Measurements from ENCODE around the gene APOL2. TPM values are rescaled to one million over a fixed set of nuclear protein-coding genes. Genes with fewer than 3 reads are reported as not detected.

APOL2 gene
- total RNA-seq, 1 experiment from 2014 or later: 10.0 TPM

DNA sequence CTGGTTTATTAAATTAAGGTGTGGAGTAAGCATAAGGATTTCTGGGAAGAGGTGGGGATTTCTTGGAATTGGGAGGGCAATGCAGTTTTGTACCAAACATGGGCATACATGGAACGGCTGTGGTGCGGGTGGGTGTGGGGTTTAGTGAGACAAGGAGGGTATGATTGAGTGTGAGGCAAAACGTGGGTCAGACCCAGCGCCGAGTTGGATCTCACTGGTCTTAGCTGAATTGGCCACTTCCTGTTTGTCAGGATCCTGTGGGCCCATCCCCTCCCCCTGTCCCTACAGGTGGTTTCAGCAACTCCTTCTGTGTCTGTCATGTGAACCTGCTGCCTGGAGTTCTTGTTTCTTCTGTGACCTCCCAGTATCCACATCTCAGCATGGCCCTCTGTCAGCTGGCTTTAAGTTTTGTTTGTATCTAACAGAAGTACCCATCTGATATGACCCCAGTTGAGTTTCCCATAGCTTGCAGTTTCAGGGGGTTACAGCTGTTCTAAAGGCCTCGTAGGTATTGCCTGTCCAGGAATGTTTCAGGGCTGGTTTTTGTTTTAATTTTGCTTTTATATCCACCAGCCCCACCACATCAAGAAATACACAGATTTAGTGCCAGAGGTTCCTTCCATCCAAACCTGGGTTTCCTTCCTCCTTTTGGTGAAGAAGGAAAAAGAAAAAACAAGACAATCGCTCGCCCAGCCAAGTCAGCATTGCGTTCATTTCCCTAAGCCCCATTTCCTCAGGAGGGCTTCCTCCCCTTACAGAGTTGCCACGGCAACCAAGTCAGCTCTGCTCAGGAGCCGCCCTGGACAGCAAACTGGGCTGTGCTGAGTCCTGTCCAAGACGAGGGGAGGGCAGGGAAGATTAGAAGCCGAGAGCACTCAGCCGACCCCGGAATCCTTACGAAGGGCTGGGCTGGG lies 19.6 kb upstream of the APOL2 start:
- no TSS peak for BruUV-seq (replicated peaks)
- CTCF ChIA-PET: no interaction called here

DNA sequence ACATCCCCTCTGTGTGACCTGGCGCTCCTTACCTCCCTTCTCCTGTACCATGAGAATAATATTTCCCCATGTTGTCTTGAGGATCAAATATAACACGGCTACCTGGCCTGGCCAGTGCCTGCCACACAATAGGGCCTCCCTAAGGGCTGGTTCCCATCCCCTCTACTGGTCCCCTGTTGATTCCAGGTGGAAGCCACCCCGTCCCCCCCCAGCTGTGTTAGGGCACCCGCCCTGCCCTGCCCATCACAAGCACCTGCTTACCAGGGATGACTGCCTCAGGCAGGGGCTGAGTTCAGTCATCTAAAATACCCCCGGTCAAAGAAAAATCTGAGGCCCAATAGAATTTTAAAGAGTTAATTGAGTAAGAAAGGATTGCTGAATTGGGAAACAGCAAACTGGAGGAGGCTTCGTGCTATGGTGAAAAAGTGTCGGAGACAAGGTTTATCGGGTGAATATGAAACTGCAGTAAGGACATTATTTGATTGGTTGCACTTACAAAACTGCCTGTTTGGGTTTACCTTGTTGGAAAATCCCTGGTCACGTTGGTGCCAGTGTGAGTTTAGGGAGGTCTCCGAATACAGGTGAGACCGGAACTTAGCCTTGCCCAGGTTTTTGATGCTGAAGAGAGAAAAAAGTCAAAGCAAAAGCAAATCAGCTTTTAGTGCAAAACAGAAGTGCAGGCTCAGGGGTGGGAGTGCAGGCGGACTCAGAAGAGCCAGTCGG lies 18.8 kb upstream of the APOL2 start:
- H3K27me3 ChIP-seq (replicated peaks; ENCODE audit: control insufficient read depth, insufficient read depth, low read length): no peaks in the 10 kb centered on the region
- no peak for TF ChIP-seq CTCF (IDR thresholded peaks at IDR 0.05; ENCODE audit: insufficient read depth in 1 of 2, low read depth in 1 of 2, low read length in 1 of 2, severe bottlenecking in 1 of 2, unreplicated experiment in 1 of 2)
- Mint-ChIP-seq H3K27me3 (ENCODE audit: insufficient read depth, unreplicated experiment) (peaks cover 3% of the 10 kb centered on the region), H3K4me3 (ENCODE audit: unreplicated experiment) (no peak overlapping the region), H3K4me1 (ENCODE audit: low read depth, unreplicated experiment) (no peaks in the 10 kb centered on the region), H3K36me3 (ENCODE audit: insufficient read depth, unreplicated experiment) (no peaks in the 10 kb centered on the region), H3K9me3 (ENCODE audit: unreplicated experiment) (no peaks in the 10 kb centered on the region), H3K27ac (ENCODE audit: unreplicated experiment) (no peak overlapping the region)
- POLR2A ChIA-PET: no interaction called here
- no peak for DNase-seq
- CTCF ChIA-PET: no interaction called here
- H3K9me3 ChIP-seq: no peaks in the 10 kb centered on the region
- intact Hi-C loops (cut with micrococcal nuclease; ENCODE audit: unreplicated experiment): no loop called here
- no peaks in the 10 kb centered on the region for H3K4me1 ChIP-seq
- H3K4me3 ChIP-seq (ENCODE audit: low read depth, low read length): no peak overlapping the region
- no peaks in the 10 kb centered on the region for H3K36me3 ChIP-seq (ENCODE audit: control insufficient read depth, insufficient read depth, low read length)
- no TSS peak for BruUV-seq (replicated peaks)

More for the DNA sequence above, 19.6 kb upstream of the APOL2 start:
- Mint-ChIP-seq H3K27ac (ENCODE audit: unreplicated experiment) (no peak overlapping the region), H3K36me3 (ENCODE audit: insufficient read depth, unreplicated experiment) (no peaks in the 10 kb centered on the region), H3K4me3 (ENCODE audit: unreplicated experiment) (no peak overlapping the region), H3K27me3 (ENCODE audit: insufficient read depth, unreplicated experiment) (peaks cover 3% of the 10 kb centered on the region), H3K9me3 (ENCODE audit: unreplicated experiment) (no peaks in the 10 kb centered on the region), H3K4me1 (ENCODE audit: low read depth, unreplicated experiment) (no peaks in the 10 kb centered on the region)
- H3K4me1 ChIP-seq: no peaks in the 10 kb centered on the region
- H3K36me3 ChIP-seq (ENCODE audit: control insufficient read depth, insufficient read depth, low read length): no peaks in the 10 kb centered on the region
- no peak for TF ChIP-seq CTCF (IDR thresholded peaks at IDR 0.05; ENCODE audit: insufficient read depth in 1 of 2, low read depth in 1 of 2, low read length in 1 of 2, severe bottlenecking in 1 of 2, unreplicated experiment in 1 of 2)
- no peaks in the 10 kb centered on the region for H3K27me3 ChIP-seq (replicated peaks; ENCODE audit: control insufficient read depth, insufficient read depth, low read length)
- DNase-seq: no peak
- H3K4me3 ChIP-seq (ENCODE audit: low read depth, low read length): no peak overlapping the region
- intact Hi-C loops (cut with micrococcal nuclease; ENCODE audit: unreplicated experiment): no loop called here
- POLR2A ChIA-PET: no interaction called here
- H3K9me3 ChIP-seq: no peaks in the 10 kb centered on the region

- TF ChIP-seq CTCF (IDR thresholded peaks at IDR 0.05; ENCODE audit: insufficient read depth in 1 of 2, low read depth in 1 of 2, low read length in 1 of 2, severe bottlenecking in 1 of 2, unreplicated experiment in 1 of 2): no peak
- intact Hi-C loops (cut with micrococcal nuclease; ENCODE audit: unreplicated experiment): no loop called here
- ChIA-PET CTCF (no interaction called here), POLR2A (no interaction called here)
- Histone ChIP-seq H3K4me1 (no peaks in the 10 kb centered on the region), H3K27me3 (replicated peaks; ENCODE audit: control insufficient read depth, insufficient read depth, low read length) (no peaks in the 10 kb centered on the region), H3K9me3 (no peaks in the 10 kb centered on the region), H3K4me3 (ENCODE audit: low read depth, low read length) (no peak overlapping the region), H3K36me3 (ENCODE audit: control insufficient read depth, insufficient read depth, low read length) (no peaks in the 10 kb centered on the region)
- Mint-ChIP-seq H3K27ac (ENCODE audit: unreplicated experiment) (no peak overlapping the region), H3K4me1 (ENCODE audit: low read depth, unreplicated experiment) (no peaks in the 10 kb centered on the region), H3K9me3 (ENCODE audit: unreplicated experiment) (no peaks in the 10 kb centered on the region), H3K36me3 (ENCODE audit: insufficient read depth, unreplicated experiment) (no peaks in the 10 kb centered on the region), H3K4me3 (ENCODE audit: unreplicated experiment) (no peak overlapping the region), H3K27me3 (ENCODE audit: insufficient read depth, unreplicated experiment) (peaks cover 3% of the 10 kb centered on the region)
- BruUV-seq (replicated peaks): no TSS peak
- DNase-seq: no peak
Observed at GRCh38 chr22:36257308-36257707, 18.0 kb upstream of the APOL2 start.
